Medulla oblongata (tissue), 1 donor: ENCODE results near the gene STAP1.
A peak's percentile ranks its signal among the peaks of the same experiment; 100 is the strongest.

Source experiments
- DNase-seq: peaks from one replicate; pipeline ENCODE4 v3.0.0-alpha.2; 2015; ENCODE audit errors: extremely low spot score

STAP1 gene

DNA sequence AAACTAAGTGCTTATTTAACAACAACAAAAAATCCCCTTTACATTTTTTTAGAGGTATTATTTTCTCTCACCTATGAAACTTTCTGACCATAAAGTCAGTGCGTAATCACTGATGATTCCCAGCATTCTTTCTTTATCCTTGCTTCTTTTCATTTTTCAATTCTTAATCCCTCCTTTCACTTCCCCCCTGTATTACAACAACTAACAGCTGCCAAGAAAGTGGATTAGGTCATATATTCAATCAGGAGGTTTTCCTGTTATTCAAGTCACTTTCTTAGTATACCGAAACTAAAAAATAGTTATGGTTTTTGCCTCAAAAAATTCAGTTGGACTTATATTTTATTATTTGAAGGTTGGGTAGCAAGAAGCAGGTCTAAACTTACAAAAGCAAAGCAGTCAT, 2.1 kb upstream of the STAP1 start:
- DNase-seq = no peak

DNA sequence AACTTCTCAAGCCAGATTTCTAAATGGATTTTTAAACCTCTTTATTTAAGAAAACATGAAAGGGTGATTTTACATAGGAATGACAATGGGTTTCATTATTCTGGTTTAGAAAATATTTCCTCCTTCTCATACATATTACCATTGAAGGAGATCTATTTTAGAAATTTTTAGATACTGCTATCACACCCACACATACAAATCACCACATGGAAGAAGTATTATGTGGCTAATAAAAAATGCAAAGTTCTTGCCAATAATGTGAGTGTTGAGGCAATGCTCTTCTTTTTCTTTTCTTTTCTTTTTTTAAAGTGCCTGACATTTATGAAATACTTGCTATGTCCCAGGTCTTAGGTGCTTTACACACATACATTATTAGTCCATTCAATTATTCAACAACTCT, 6.8 kb downstream of the STAP1 start:
- DNase-seq = no peak

DNA sequence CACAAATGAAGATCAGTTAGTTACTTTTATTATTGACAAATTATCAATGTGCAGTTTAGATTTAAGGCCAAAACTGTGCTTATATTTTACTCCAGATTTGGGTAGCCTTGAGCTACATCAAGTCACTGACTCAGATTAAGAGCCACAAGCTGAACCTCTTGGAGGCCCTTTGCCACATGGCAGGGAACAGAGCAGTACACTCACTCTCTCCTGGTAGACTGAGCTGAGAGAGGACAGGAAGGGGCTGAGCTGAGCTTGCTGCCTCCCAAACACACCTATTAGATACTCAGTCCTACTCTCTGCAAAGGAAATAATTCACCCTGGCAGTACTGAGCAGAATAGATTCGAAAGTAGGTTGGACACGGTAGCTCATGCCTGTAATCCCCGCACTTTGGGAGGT, 7.8 kb downstream of the STAP1 start:
- DNase-seq = no peak

DNA sequence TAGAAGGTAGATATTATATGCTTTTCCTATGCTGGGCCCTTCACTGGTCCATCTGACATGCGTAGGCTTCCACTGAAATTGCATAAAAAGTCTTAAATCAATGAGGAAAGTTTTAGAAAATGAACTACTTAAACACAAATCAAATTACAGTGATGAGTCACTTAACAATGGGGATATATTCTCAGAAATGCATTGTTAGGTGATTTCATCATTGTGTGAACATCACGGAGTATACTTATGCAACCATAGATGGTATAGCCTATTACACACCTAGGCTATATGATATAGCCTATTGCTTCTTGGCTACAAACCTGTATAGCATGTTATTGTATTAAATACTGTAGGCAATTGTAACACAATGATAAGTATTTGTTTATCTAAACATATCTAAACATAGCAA, 10.3 kb downstream of the STAP1 start:
- no peak for DNase-seq

DNA sequence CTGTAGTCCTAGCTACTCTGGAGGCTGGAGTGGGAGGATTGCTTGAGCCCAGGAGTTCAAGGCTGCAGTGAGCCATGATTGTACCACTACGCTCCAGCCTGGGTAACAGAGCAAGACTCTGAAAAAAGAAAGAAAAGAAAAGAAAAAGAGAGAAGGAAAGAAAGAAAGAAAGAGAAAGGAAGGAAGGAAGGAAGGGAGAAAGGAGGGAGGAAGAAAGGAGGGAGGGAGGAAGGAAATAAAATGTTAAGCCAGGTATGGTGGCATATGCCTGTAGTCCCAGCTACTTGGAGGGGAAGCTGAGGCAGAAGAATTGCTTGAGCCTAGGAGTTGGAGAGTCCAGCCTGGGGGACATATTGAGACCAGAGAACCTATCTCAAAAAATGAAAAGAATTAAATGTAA, 12.0 kb downstream of the STAP1 start:
- DNase-seq = no peak

DNA sequence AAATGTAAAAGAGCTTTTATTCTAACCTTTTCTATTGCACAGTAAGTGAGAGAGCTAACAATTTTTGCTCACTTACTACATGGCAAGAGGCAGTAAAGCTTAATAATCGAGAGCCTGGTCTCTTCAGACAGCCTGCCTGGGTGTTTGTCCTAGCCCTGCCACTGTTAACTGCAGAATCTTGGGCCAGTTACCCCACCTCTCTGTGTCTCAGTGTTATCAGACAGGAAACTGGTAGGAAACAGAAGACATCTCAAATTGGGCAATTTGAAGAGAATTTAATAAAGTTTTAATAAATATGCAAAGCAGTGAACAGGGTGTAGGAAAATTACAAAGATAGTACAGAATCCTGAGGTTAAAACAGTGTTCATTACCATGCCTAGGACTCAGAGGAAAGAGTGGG, 13.4 kb downstream of the STAP1 start:
- DNase-seq = no peak

DNA sequence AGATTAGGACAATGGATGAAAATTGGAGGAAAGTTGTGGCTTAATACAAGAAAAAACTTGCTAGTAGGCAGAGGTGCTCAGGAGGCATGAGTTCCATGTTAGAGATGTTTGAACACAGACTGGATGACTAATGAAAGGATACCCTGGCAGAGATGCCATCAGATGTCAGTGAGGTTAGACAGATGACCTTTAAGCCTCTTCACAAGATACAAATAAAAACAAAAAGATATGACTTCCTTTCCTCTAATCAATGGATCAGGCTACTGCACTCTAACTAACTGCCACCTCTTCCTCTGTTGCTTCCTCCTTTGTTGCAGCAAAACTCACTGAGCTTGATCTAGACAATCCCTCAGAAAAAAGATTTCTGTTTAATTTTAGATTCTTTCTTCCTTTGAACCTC, 14.7 kb downstream of the STAP1 start:
- DNase-seq = no peak

DNA sequence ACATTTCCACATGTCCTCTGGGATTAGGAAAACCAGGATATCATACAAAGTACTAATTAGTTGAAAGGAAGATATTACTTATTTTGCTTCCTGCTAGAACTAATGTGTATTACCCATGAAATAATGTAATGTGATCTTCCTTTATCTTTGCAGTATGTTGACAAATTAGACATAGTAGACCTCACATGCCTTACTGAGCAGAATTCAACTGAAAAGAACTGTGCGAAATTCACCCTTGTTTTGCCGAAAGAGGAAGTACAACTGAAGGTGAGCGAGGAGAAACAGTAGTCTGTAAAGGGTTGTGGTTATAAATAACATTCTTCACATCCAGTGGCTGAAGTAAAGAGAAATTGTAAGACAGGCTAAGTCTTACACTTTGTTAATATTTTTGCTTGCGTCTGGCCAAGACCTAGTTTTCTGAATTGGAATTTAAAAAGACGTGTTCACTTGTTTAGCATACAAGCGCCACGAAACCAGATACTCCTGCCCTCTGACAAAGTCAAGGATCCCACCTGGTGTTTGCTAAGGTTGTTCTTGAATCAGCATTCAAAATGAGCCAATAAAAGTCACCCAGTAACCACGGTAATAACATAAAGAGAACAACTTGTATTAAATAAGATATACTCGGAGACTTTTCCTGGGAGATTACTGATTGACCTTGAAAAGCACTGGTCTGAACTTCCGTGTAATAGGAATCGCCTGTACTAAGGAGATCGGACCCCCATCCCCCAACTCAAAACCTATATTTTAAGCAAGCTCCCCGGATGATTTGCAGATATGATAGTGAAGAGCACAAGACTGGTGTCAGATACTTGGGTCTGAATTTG, 16.9 kb downstream of the STAP1 start:
- no peak for DNase-seq

DNA sequence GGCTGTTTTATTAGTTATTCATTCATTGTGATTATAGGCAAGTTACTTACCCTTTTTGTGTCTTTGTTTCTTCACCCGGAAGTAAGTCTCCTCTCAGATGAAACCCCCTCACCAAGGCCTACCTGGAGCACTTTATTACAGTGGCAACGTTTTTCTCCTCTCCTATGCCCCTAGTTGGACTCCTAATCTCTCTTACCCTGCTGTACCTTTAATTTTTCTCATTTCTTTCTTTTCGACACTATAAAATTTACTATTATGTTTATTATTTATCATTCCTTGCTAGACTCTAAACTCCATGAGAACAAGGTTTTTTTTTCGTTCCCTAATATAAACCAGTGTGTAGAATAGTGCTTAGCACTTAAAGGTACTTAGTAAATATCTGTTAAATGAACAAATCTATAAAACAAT, 17.5 kb downstream of the STAP1 start:
- no peak for DNase-seq

DNA sequence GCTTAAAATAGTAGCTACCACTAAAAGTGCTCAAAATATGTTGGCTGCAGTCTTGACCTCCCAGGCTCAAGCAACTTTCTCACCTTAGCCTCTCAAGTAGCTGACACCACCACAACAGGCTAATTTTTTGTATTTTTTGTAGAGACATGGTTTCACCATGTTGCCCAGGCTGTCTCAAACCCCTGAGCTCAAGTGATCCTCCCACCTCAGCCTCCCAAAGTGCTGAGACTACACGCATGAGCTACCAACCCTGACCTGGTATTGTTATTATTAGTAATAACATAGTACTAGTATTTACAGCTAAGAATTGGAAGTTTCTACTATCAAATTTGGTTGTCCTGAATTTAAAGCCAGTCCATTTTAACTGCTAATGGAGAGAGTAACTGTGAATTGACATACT, 18.0 kb downstream of the STAP1 start:
- DNase-seq = no peak

DNA sequence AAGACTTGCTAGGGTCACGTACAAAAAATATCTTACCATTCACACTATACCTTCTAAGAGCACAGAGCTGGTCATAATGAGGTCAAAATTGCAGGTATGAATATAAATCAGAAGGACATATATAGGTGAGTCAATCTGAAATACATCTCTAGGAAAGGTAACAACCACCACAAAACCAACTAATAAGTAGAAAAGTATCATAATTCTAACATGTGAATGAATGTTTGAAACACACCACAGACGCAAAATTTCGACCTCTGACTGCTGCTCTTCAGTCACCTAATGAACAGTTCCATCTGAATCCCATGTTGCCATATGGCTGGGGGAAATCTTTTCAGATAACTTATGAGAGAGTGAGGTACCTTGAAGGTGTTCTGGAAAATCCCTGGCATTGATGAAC, 22.1 kb downstream of the STAP1 start:
- no peak for DNase-seq

DNA sequence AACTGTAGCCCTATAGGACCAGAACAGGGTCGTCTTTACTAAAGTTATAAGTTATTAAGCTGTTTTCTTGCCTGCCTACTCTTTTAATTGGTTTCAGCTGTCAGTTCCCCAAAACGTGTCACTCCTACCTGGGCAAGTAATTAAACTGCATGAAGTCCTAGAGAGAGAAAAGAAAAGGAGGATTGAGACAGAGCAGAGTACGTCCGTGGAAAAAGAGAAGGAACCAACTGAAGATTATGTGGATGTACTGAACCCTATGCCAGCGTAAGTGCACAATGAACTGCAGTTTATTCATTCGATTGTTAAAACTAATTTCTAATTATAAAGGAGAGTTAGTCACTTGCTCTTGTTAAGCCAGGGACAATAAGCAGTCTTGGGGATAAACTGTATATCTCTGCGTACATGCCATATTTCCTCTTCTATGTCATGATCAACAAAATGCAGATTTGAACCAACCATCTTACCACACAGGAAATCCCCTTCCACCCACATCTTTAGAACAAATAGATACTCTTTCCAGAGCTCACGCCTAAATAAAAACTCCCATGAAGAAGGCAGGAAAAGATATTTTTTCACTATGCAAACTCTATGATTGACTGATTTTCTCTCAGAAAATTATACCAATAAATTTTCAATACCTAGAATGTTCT, 22.8 kb downstream of the STAP1 start:
- DNase-seq = no peak

DNA sequence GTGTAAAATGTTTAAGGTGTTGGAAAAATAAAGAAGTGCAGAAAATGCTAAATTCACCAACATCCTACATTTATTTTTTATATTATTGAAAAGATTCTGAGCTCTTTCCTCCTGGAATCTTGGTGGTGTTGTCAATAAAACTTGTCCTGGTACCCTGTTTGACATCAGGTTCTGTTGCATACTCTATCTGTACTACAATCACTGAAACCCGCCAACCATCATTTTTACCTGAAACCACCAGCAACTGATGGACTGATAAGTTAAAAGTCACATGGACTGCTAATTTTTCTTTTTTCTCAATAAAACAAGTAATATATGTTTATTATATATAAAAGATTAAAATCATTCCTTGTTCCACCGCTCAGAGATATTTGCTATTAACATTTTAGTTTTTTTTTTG, 23.4 kb downstream of the STAP1 start:
- no peak for DNase-seq

DNA sequence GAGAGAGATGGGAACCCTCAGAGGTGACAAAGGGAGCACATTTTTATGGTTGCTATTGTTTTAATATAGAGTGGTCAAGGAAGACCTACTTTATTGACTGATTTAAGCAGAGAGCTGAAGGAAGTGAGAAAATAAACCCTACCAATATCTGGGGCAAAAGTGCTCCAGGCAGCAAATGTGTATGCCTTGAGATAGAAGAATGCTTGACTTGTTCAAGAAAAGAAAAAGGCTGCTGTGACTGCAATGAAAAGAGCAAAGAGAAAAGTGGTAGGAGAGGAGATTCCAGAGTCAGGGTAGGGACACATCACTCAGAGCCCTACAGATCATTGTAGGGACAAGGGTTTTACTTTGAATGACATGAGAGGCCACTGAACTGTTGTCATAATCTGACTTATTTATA, 26.0 kb downstream of the STAP1 start:
- no peak for DNase-seq

DNA sequence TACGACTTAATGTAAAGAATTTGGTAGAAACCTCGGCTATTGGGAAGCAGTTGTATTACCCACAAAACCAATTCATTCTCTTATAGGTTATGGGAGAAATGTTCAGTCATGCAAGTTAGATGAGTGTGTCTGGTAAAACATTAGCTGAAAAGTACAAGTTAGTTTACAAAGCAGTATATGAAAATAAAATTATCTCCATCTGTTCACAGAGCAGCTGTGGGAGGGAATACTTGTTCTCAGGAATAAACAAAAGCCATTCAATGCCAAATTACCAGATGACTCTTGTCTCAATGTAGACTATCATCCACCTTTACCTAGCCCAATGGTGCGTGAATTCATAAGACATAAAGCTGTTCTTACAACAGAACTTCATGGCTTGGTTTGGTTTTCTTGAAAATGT, 28.6 kb downstream of the STAP1 start:
- no peak for DNase-seq

DNA sequence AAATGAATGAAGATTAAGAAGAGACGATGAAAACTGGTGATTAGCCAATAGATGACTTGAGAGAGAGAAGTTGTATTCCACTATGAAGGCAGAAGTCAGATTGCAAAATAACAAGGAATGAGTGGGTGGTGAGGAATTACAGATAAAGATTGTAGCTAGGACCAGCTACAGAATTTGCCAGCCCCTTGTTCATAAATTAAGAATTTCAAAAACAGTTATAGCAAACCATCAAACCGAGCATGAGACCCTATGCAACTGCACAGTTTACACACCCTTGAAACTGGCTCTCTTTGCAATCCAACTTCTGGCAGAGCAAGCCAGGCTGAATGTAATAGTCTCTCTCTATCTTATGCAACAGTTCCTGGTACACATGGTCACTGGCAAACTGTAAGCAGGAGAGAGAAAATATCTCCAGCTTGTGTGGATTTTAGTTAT, 35.2 kb downstream of the STAP1 start:
- peak; percentile 27 for DNase-seq

DNA sequence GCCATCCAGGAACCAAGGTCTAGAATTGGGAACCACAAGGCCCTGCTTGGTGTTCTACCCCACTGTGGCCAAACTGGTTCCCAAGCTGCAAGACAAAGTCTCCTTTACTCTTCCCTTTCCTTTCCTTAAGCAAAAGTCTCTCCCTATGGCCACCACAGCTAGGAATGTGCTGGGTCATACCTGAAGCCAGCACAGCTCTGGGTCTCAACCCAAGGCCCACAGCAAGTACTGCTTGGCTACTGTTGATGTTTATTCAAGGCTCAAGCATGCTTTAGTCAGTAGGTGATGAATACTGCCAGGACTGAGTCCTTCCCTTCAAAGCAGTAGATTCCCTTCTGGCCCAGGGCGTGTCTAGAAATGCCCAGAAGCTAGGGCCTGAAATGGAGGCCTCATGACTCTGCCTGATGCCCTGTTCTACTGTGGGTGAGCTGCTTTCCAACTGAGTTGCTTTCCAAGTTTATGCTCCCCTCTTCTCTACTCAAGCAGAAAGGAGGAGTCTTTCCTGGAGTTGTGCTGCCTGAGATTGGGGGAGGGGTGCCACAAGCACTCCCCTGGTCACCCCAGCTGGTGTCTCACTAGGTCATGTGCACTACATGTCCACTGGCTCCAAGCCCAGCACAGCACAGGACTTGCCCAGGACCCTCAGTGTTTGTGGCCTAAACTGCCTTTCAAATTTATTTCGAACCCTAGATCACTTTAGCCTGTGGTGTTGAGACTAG, 44.9 kb downstream of the STAP1 start:
- no peak for DNase-seq

DNA sequence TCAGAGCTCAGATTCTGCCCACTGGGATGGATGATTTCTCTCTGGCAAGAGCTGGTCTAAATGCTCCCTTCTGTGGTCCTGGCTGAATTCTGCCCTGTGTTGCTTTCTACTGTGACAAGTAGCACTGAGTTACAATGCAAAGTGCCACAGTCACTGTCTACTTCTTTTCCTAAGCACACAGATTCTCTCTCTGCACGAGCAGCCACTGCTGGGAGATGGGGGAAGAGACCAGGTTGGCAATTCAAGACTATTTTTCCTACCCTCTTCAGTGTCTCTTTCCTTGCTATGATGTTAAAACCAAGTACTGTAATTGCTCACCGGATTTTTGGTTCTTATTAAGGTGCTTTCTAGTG, 45.5 kb downstream of the STAP1 start:
- no peak for DNase-seq

DNA sequence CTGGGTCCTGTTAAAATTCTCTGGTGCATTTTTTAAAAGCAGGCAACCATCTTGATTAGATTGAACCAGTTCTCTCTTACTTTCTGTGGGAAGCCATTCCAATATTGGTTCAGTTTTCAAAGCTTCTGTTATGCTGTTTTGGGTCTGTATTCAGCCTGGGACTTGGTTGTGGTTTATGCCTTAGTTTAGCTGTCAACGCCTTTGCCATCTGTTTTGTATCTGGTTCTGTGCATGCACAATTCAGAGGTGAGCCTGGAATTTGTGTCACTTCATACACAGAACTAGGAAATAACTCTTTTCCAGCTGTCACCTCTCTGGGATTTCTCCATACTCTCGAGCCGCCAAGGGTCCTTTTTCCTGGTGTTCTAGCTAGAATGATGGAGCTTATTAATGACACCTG, 46.2 kb downstream of the STAP1 start:
- DNase-seq = no peak

DNA sequence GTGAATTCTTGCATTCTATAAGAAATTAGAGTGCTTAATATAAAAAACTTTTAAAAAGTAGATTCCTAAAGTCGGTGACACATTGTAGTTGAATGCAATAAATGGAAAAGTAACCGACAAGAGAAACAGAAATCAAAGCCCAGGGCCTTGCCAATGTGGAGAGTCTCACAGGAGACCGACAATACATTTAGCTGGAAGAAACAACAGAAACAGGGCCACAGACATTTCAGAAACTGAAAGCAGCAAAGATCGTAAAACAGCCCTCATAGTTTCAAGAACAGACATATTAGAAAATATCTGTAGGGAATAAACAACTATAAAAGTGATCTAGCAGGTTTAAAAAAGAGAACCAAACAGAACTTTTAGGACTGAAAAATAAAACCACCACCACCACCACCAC, 49.5 kb downstream of the STAP1 start:
- no peak for DNase-seq

DNA sequence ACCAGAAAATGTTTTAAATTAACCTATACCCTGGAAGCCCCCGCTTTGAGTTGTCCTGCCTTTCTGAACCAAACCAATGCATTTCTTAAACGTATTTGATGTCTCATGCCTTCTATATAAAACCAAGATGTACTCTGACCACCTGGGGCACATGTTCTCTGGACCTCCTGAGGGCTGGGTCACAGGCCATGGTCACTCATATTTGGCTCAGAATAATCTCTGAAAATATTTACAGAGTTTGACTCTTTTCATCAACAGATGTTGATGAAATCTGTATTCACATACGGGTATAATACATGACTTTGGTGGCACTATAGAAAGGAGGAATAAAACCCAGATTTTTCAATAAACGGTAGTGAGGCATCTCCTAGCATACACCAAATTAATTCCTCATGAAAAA, 55.7 kb downstream of the STAP1 start:
- no peak for DNase-seq

DNA sequence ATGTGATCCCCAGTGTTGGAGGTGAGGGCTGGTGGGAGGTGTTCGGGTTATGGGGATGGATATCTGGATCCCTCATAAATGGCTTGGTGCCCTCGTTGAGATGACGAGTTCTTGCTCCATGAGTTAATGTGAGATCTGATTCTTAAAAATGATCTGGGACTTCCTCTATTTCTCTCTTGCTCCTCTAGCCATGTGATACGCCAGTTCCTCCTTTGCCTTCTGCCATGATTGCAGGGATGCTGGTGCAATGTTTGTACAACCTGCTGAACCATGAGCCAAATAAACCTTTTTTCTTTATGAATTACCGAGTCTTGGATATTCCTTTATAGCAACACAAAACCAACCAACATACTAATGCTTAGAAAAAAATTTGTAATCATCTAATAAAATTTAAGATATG, 56.6 kb downstream of the STAP1 start:
- DNase-seq = no peak

DNA sequence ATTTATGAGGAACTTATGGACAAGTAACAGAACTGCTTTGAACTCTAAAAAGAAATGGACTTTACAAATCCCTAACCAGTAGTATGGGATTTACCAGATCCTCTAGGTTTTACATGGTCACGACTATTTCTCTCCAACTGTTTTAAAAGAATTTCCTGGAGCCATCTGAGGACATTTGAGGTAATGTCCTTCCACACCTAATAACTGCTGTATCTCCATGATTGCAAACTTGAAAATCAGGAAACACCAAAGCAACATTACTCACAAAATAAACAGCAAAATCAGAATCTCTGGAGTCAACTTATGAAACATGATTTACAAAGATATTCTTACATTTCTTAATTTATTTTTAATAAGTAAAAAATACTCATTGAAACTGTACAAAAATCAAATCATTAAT, 58.0 kb downstream of the STAP1 start:
- no peak for DNase-seq
